ENCODE data around the gene RAB3IP. TPM values are rescaled to one million over a fixed set of nuclear protein-coding genes. Genes with fewer than 3 reads are reported as not detected.
A peak's percentile ranks its signal among the peaks of the same experiment; 100 is the strongest.

The RAB3IP gene
- total RNA-seq, 3 donors from 2014 or later = 12.5 to 45.5 (median 21.6) TPM

GRCh38 chr12:69732088-69732487, 6.6 kb upstream of the RAB3IP start:
- no peaks in the 10 kb centered on the region for H3K4me1 ChIP-seq
- no peak overlapping the region for H3K27ac ChIP-seq
- no peaks in the 10 kb centered on the region for H3K9me3 ChIP-seq
- H3K27me3 ChIP-seq = no peaks in the 10 kb centered on the region
- no peaks in the 10 kb centered on the region for H3K36me3 ChIP-seq
- TF ChIP-seq POLR2AphosphoS5 (IDR thresholded peaks at IDR 0.05) (no peak), CTCF (IDR thresholded peaks at IDR 0.05) (no peak), POLR2A (IDR thresholded peaks at IDR 0.05) (no peak)
- DNase-seq (ENCODE audit: low spot score in 2 of 2) = no peak
- intact Hi-C loops (cut with DNase I; ENCODE audit: low total_unique reads) = no loop called here
- no peak overlapping the region for H3K4me3 ChIP-seq

GRCh38 chr12:69733638-69734037, 5.0 kb upstream of the RAB3IP start:
- Histone ChIP-seq H3K36me3 (no peaks in the 10 kb centered on the region), H3K27me3 (no peaks in the 10 kb centered on the region), H3K9me3 (no peaks in the 10 kb centered on the region), H3K4me3 (no peak overlapping the region), H3K27ac (no peak overlapping the region), H3K4me1 (no peaks in the 10 kb centered on the region)
- TF ChIP-seq CTCF (IDR thresholded peaks at IDR 0.05) (no peak), POLR2AphosphoS5 (IDR thresholded peaks at IDR 0.05) (no peak), POLR2A (IDR thresholded peaks at IDR 0.05) (no peak)
- intact Hi-C loops (cut with DNase I; ENCODE audit: low total_unique reads) = no loop called here
- no peak for DNase-seq (ENCODE audit: low spot score in 2 of 2)

GRCh38 chr12:69739287-69740191, 879 bp downstream of the RAB3IP start:
- no peak for TF ChIP-seq POLR2A (IDR thresholded peaks at IDR 0.05)
- no peak for TF ChIP-seq CTCF (IDR thresholded peaks at IDR 0.05)
- no peak for TF ChIP-seq POLR2AphosphoS5 (IDR thresholded peaks at IDR 0.05)
- DNase-seq (ENCODE audit: low spot score in 2 of 2) = peak; percentile 31 to 57
- H3K27ac ChIP-seq = peak overlapping the region; percentile 87 to 89
- peak overlapping the region; percentile 76 to 88 (median 77) for H3K4me3 ChIP-seq
- H3K4me1 ChIP-seq = no peaks in the 10 kb centered on the region
- H3K27me3 ChIP-seq = no peaks in the 10 kb centered on the region
- no peaks in the 10 kb centered on the region for H3K36me3 ChIP-seq
- intact Hi-C loops (cut with DNase I; ENCODE audit: low total_unique reads) = no loop called here
- H3K9me3 ChIP-seq = no peaks in the 10 kb centered on the region

GRCh38 chr12:69744109-69744508, 5.4 kb downstream of the RAB3IP start:
- no peak overlapping the region for H3K4me3 ChIP-seq
- no peaks in the 10 kb centered on the region for H3K9me3 ChIP-seq
- no peaks in the 10 kb centered on the region for H3K4me1 ChIP-seq
- H3K27me3 ChIP-seq = no peaks in the 10 kb centered on the region
- no peak for DNase-seq (ENCODE audit: low spot score in 2 of 2)
- no peaks in the 10 kb centered on the region for H3K36me3 ChIP-seq
- H3K27ac ChIP-seq = no peak overlapping the region
- TF ChIP-seq POLR2AphosphoS5 (IDR thresholded peaks at IDR 0.05) = no peak
- TF ChIP-seq POLR2A (IDR thresholded peaks at IDR 0.05) = no peak
- no peak for TF ChIP-seq CTCF (IDR thresholded peaks at IDR 0.05)
- intact Hi-C loops (cut with DNase I; ENCODE audit: low total_unique reads) = no loop called here

- H3K4me3 ChIP-seq = no peak overlapping the region
- intact Hi-C loops (cut with DNase I; ENCODE audit: low total_unique reads) = no loop called here
- TF ChIP-seq POLR2A (IDR thresholded peaks at IDR 0.05) (no peak), CTCF (IDR thresholded peaks at IDR 0.05) (no peak)
- no peaks in the 10 kb centered on the region for H3K9me3 ChIP-seq
- no peak for DNase-seq (ENCODE audit: low spot score in 2 of 2)
- no peaks in the 10 kb centered on the region for H3K4me1 ChIP-seq
- no peaks in the 10 kb centered on the region for H3K36me3 ChIP-seq
- no peak overlapping the region for H3K27ac ChIP-seq
- H3K27me3 ChIP-seq = no peaks in the 10 kb centered on the region
Observed at GRCh38 chr12:69751476-69751875, 12.8 kb downstream of the RAB3IP start.

All from breast epithelium (tissue), 4 donors.